K562 (cell line): ENCODE results near the gene CRYZL1. TPM values are rescaled to one million over a fixed set of nuclear protein-coding genes. Genes with fewer than 3 reads are reported as not detected.

ENCODE experiments used
- ATF4 ChIP-seq: fragments of 450-650 bp; formaldehyde crosslinking; IDR thresholded peaks from 2 replicates; pipeline ENCODE4 v1.4.0; 2022; ENCODE audit warnings: mild to moderate bottlenecking, moderate library complexity
- BRD9 ChIP-seq: fragments of 450-650 bp; IDR thresholded peaks from 2 replicates; pipeline ENCODE4 v1.6.1; 2018; ENCODE audit warnings: low read depth; ENCODE audit not compliant: partially characterized antibody
- CREBBP ChIP-seq: IDR thresholded peaks from one replicate; pipeline ENCODE4 v1.6.1; 2012; ENCODE audit warnings: low read depth, mild to moderate bottlenecking, control low read depth, inconsistent platforms, low read length
- CREM ChIP-seq: IDR thresholded peaks from 2 replicates; pipeline ENCODE4 v1.6.1; 2014; ENCODE audit warnings: antibody characterized with exemption, low read depth
- CTBP1 ChIP-seq: fragments of 450-650 bp; IDR thresholded peaks from 2 replicates; pipeline ENCODE4 v1.6.1; 2016; ENCODE audit warnings: borderline replicate concordance
- DACH1 ChIP-seq: fragments of 450-650 bp; IDR thresholded peaks from 2 replicates; pipeline ENCODE4 v1.6.1; 2018; ENCODE audit not compliant: partially characterized antibody
- JUND ChIP-seq, 2 experiments: IDR thresholded peaks; 2 replicates in 1 of 2; 3 replicates in 1 of 2; pipeline ENCODE4 v1.6.1; 2011; ENCODE audit warnings: borderline replicate concordance in 2 of 2, low read depth in 2 of 2, low read length in 2 of 2, improper control_type of control experiment in 1 of 2, missing biosample characterization in 1 of 2, missing genetic modification characterization in 1 of 2, missing genetic modification reagents in 1 of 2
- KLF1 ChIP-seq: fragments of 450-650 bp; IDR thresholded peaks from 2 replicates; pipeline ENCODE4 v1.6.1; 2016; ENCODE audit warnings: missing genetic modification characterization, missing compliant biosample characterization
- MEIS2 ChIP-seq: fragments of 450-650 bp; IDR thresholded peaks from 2 replicates; pipeline ENCODE4 v1.6.1; 2014; ENCODE audit warnings: mild to moderate bottlenecking; ENCODE audit not compliant: partially characterized antibody
- NFYB ChIP-seq: IDR thresholded peaks from 2 replicates; pipeline ENCODE4 v1.6.1; 2011; ENCODE audit warnings: mild to moderate bottlenecking, moderate library complexity; ENCODE audit not compliant: insufficient read length; ENCODE audit errors: extremely low read depth
- RNF2 ChIP-seq: sonication (generic); IDR thresholded peaks from 2 replicates; pipeline ENCODE4 v1.6.1; 2016
- SAFB2 ChIP-seq: fragments of 200-400 bp; formaldehyde crosslinking; IDR thresholded peaks from 2 replicates; pipeline ENCODE4 v1.6.1; 2018; ENCODE audit warnings: borderline replicate concordance, low read length, low read depth, moderate library complexity; ENCODE audit not compliant: severe bottlenecking
- SMARCA4 ChIP-seq: fragments of 450-650 bp; IDR thresholded peaks from 2 replicates; pipeline ENCODE4 v1.6.1; 2016
- USF2 ChIP-seq: sonication (generic); formaldehyde crosslinking; IDR thresholded peaks from 2 replicates; pipeline ENCODE4 v1.5.0; 2020; ENCODE audit warnings: missing genetic modification reagents
- ZBTB8A ChIP-seq: fragments of 450-650 bp; IDR thresholded peaks from 2 replicates; pipeline ENCODE4 v1.6.1; 2018; ENCODE audit warnings: mild to moderate bottlenecking, moderate library complexity; ENCODE audit not compliant: partially characterized antibody
- ZNF696 ChIP-seq: fragments of 250-450 bp; sonication (Bioruptor Pico); conservative IDR thresholded peaks from 2 replicates; pipeline ENCODE4 v1.4.0; 2020; ENCODE audit warnings: mild to moderate bottlenecking, moderate library complexity
- ZZZ3 ChIP-seq: fragments of 450-650 bp; IDR thresholded peaks from 2 replicates; pipeline ENCODE4 v1.6.1; 2016; ENCODE audit warnings: antibody characterized with exemption, mild to moderate bottlenecking, moderate library complexity
- polyA plus RNA-seq, 8 experiments: library from polyadenylated mRNA; depleted of rRNA in 4 of 8; stranded (reverse) in 5 of 8; unstranded in 3 of 8; fragments of >200 nt; fragmentation: Nextera tagmentation in 2 of 8; fragmentation: Illumina TruSeq in 1 of 8; extraction: Ambion mirVana in 2 of 8; extraction: Trizol in 1 of 8; gene quantifications; 2 replicates each; pipeline versions ENCODE4 v1.2.1 to v1.2.3, GENCODE V29; 2011 to 2014; ENCODE audit warnings: inconsistent platforms in 1 of 8, missing spikeins in 1 of 8
- total RNA-seq, 7 experiments: library from RNA; depleted of rRNA in 6 of 7; stranded (reverse); fragments of >200 nt in 6 of 7; fragmentation: Illumina TruSeq in 2 of 7; extraction: Trizol in 2 of 7; gene quantifications; 2 replicates each; pipeline versions ENCODE4 v1.2.1 to v1.2.3, GENCODE V29; 2011 to 2021; ENCODE audit warnings: low replicate concordance in 1 of 7
- TF ChIP-seq, protein P1 (sequence below): fragments of 250-450 bp; sonication (Bioruptor Pico); IDR thresholded peaks from 2 replicates; pipeline ENCODE4 v1.5.0; 2021; ENCODE audit warnings: mild to moderate bottlenecking, moderate library complexity
- TF ChIP-seq, protein P2 (sequence below), 2 experiments: fragments of 450-650 bp; conservative IDR thresholded peaks; 2 replicates each; pipeline ENCODE4 v1.6.1; 2017; ENCODE audit warnings: mild to moderate bottlenecking in 2 of 2, moderate library complexity in 2 of 2

CRYZL1 gene
- total and polyA plus RNA-seq, 9 of the 15 experiments (the other 6 are each of a cell fraction or from before 2014, with no cell fraction given), result 19.9 to 98.2 (median 39.2) TPM

DNA sequence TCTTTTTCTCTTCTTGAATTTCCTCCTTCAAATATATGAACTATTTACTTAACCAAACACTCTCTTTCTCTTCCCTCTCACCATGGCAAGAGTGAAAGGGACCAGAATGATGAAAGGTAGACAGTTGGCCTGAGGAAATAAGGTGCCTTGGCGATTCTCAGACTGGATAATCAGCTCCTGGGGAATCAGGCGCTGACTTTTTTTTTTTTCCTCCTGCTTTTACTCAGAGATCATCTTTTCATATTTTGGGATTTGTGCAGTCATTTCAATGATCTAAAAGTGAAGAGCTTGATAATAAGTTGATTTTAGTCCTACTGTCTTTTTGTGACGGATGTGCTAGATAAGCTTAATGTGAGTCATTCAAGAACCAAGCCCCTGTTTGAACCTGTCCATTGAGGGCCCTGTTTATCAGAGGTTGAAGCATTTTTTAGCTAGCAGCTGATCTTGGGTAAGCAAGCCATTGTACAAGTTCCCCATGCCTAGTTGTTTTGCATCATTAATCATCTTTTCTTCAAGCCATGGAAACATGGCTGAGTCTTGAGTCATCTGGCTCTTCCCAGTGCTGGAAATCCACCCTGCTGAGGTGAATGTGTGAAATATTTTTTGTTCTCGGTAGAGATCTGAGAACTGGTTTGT is 41.6 kb upstream of the CRYZL1 start (continued):
- TF ChIP-seq ZZZ3, result no peak
- no peak for TF ChIP-seq ZNF696 (CRISPR knock-in tag)
- TF ChIP-seq, protein P1, sequence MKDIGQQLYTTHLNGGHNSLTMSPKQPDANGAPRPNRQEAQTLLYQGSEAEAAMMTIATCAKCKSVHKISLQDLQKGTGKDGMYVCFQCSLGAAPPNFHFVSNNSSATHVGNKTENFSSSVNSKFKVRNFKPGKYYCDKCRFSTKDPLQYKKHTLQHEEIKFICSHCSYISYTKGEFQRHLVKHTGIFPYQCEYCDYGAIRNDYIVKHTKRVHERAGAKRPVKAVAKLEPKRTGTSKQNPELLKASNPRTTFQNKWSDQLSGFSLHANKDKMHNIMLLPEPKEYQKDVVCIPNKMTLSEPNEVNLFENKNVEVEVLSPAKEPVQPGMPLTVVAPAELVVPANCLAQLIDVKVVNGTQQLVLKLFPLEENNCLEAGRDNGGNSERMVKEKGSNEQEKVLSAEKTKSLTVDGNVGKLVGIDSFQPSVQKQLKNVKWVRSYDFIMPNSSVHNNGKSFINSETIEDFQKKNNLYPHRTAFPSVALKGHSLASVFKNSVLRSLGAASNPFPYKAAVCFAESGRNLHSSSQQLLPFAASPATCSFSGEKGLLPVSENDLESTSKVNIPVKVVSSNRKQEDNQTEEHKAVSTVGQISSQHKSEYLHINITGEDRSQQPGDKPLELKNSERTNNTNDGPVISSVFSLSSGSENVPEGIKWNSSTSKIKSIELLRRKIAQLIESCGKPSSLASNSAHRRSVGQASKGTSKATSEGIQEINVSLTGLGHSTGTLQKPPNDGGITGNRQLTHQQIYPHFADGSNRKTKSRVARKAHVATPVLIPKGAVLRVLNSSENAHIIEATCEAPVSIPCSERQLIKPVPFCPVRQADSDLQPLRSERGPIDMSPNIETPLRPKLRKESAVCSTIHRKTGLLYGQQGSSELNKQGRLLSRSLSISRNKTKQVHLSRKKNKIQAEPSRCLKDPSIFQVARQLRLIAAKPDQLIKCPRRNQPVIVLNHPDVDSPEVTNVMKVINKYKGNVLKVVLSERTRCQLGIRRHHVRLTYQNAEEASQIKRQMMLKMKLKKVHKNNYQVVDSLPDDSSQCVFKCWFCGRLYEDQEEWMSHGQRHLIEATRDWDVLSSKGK (CRISPR knock-in tag), result no peak
- TF ChIP-seq CREBBP, result no peak
- TF ChIP-seq MEIS2, result peak; percentile 96
- peak; percentile 75; the same call in 1 of the 2 replicates for TF ChIP-seq JUND (IDR thresholded peaks at IDR 0.05; ENCODE audit: borderline replicate concordance, low read depth, low read length)
- peak; percentile 92 for TF ChIP-seq JUND (tag; IDR thresholded peaks at IDR 0.05; ENCODE audit: borderline replicate concordance, low read depth, low read length)
- TF ChIP-seq DACH1, result peak; percentile 50
- TF ChIP-seq NFYB, result no peak
- peak; percentile 60; the same call in 1 of the 2 replicates for TF ChIP-seq SMARCA4
- TF ChIP-seq KLF1 (tag), result no peak
- TF ChIP-seq CREM, result peak; percentile 23; the same call in 1 of the 2 replicates
- no peak for TF ChIP-seq USF2 (CRISPR knock-in tag)
- peak; percentile 6; the same call in 1 of the 2 replicates for TF ChIP-seq RNF2
- TF ChIP-seq ZBTB8A, result no peak
- 0 out of 2 replicates have a peak, but pooled peaks have one; percentile 26 for TF ChIP-seq ATF4 (CRISPR knock-in tag)
- no peak for TF ChIP-seq BRD9
- TF ChIP-seq, protein P2, sequence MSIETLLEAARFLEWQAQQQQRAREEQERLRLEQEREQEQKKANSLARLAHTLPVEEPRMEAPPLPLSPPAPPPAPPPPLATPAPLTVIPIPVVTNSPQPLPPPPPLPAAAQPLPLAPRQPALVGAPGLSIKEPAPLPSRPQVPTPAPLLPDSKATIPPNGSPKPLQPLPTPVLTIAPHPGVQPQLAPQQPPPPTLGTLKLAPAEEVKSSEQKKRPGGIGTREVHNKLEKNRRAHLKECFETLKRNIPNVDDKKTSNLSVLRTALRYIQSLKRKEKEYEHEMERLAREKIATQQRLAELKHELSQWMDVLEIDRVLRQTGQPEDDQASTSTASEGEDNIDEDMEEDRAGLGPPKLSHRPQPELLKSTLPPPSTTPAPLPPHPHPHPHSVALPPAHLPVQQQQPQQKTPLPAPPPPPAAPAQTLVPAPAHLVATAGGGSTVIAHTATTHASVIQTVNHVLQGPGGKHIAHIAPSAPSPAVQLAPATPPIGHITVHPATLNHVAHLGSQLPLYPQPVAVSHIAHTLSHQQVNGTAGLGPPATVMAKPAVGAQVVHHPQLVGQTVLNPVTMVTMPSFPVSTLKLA (conservative IDR thresholded peaks at IDR 0.05), result 0 out of 4 replicates have a peak, but pooled peaks of 1 of the 2 experiments have one; percentile 18
- no peak for TF ChIP-seq SAFB2
- TF ChIP-seq CTBP1, result peak; percentile 51; the same call in 1 of the 2 replicates
